22Rv1 (cell line): ENCODE results near the gene HIC1.

Source experiments
- ZFX ChIP-seq: fragments of 450-650 bp; IDR thresholded peaks from 2 replicates; pipeline ENCODE4 v1.6.1; 2017; ENCODE audit warnings: antibody characterized with exemption, borderline replicate concordance
- TF ChIP-seq, protein P1 (sequence below): fragments of 450-650 bp; IDR thresholded peaks from 2 replicates; pipeline ENCODE4 v1.5.1; 2017; ENCODE audit warnings: mild to moderate bottlenecking

DNA sequence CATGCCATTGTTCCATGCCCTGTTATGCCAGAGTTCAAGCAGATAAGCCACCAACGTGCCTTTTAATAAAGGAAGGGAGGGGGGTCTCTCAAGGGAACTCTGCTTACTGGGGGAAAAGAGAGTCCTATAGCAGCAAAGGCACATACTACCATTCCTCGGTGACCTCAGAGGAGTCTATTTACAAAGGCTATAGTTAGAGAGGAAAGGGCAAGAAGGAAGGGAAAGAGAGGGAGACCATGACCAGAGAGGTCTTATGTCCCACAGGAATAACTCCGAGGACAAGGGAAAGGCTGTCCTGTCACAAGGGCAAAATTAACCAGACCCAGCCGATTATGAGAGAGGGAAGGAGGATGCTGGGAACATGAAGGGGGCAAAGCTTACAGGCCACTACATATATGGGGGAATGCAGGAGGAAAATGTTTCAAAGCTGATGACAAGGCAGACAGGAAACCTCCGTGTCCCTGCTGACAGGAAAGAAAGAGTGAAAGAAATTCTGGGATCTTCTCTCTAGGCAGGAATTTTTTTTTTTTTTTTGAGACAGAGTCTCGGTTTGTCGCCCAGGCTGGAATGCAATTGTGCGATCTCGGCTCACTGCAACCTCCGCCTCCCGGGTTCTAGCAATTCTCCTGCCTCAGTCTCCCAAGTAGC lies 51.5 kb downstream of the HIC1 start:
- TF ChIP-seq, protein P1, sequence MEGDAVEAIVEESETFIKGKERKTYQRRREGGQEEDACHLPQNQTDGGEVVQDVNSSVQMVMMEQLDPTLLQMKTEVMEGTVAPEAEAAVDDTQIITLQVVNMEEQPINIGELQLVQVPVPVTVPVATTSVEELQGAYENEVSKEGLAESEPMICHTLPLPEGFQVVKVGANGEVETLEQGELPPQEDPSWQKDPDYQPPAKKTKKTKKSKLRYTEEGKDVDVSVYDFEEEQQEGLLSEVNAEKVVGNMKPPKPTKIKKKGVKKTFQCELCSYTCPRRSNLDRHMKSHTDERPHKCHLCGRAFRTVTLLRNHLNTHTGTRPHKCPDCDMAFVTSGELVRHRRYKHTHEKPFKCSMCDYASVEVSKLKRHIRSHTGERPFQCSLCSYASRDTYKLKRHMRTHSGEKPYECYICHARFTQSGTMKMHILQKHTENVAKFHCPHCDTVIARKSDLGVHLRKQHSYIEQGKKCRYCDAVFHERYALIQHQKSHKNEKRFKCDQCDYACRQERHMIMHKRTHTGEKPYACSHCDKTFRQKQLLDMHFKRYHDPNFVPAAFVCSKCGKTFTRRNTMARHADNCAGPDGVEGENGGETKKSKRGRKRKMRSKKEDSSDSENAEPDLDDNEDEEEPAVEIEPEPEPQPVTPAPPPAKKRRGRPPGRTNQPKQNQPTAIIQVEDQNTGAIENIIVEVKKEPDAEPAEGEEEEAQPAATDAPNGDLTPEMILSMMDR: no peak
- TF ChIP-seq ZFX: no peak
